ENCODE data around the gene SLC51B.
"Not testable (repeated sequence)": the region's sequence is repeated elsewhere in the genome, so short reads cannot be mapped to it uniquely, and the experiment has no call there.

Gene SLC51B

GRCh38 chr15:65085990-65086679 is 40.9 kb downstream of the SLC51B start:
- no peak for DNase-seq

- DNase-seq = no peak
Observed at GRCh38 chr15:65086680-65087111, 41.5 kb downstream of the SLC51B start.

GRCh38 chr15:65087411-65087810 is 42.2 kb downstream of the SLC51B start:
- DNase-seq = no peak

GRCh38 chr15:65087873-65088642 is 42.9 kb downstream of the SLC51B start:
- no peak for DNase-seq

- DNase-seq = no peak
Observed at GRCh38 chr15:65088643-65089021, 43.4 kb downstream of the SLC51B start.

GRCh38 chr15:65089206-65089824 is 44.1 kb downstream of the SLC51B start:
- no peak for DNase-seq

GRCh38 chr15:65091946-65092770 is 47.0 kb downstream of the SLC51B start:
- no peak for DNase-seq

- DNase-seq = no peak
Observed at GRCh38 chr15:65092911-65093792, 48.0 kb downstream of the SLC51B start.

- DNase-seq = not testable (repeated sequence)
Observed at GRCh38 chr15:65093793-65094170, 48.6 kb downstream of the SLC51B start.

- no peak for DNase-seq
Observed at GRCh38 chr15:65094294-65094995, 49.3 kb downstream of the SLC51B start.

GRCh38 chr15:65095011-65095746 is 50.0 kb downstream of the SLC51B start:
- DNase-seq = no peak

- no peak for DNase-seq
Observed at GRCh38 chr15:65095747-65096104, 50.5 kb downstream of the SLC51B start.

GRCh38 chr15:65096481-65097385 is 51.5 kb downstream of the SLC51B start:
- no peak for DNase-seq

- no peak for DNase-seq
Observed at GRCh38 chr15:65097651-65098263, 52.6 kb downstream of the SLC51B start.

- no peak for DNase-seq
Observed at GRCh38 chr15:65099336-65099735, 54.1 kb downstream of the SLC51B start.

GRCh38 chr15:65099801-65100200 is 54.6 kb downstream of the SLC51B start:
- not testable (repeated sequence) for DNase-seq

GRCh38 chr15:65100442-65100841 is 55.3 kb downstream of the SLC51B start:
- DNase-seq = no peak

- DNase-seq = no peak
Observed at GRCh38 chr15:65101411-65101890, 56.3 kb downstream of the SLC51B start.

Data from NCI-H2029 (cell line).